ENCODE measurements around the gene MMAB.

- TF ChIP-seq EZH2 (IDR thresholded peaks at IDR 0.05; ENCODE audit: low read length, unreplicated experiment) = no peak
- TF ChIP-seq CTCF (conservative IDR thresholded peaks at IDR 0.05; ENCODE audit: low read depth, low read length) = no peak
- no peak for TF ChIP-seq EZH2phosphoT487 (IDR thresholded peaks at IDR 0.05; ENCODE audit: borderline replicate concordance, low read length)
These were observed 30.9 kb upstream of the MMAB start for GRCh38 chr12:109604132-109604585.
